GM19351 (cell line): Measurements from ENCODE around the gene CD58.
"Not testable (repeated sequence)": the region's sequence is repeated elsewhere in the genome, so short reads cannot be mapped to it uniquely, and the experiment has no call there.

ENCODE experiments used
- ATAC-seq: cut with Tn5 transposase; IDR thresholded peaks from one replicate; pipeline ENCODE4 v1.9.1; 2021; ENCODE audit warnings: mild to moderate bottlenecking, moderate library complexity; ENCODE audit not compliant: unreplicated experiment

CD58 gene, protein sequence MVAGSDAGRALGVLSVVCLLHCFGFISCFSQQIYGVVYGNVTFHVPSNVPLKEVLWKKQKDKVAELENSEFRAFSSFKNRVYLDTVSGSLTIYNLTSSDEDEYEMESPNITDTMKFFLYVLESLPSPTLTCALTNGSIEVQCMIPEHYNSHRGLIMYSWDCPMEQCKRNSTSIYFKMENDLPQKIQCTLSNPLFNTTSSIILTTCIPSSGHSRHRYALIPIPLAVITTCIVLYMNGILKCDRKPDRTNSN

DNA sequence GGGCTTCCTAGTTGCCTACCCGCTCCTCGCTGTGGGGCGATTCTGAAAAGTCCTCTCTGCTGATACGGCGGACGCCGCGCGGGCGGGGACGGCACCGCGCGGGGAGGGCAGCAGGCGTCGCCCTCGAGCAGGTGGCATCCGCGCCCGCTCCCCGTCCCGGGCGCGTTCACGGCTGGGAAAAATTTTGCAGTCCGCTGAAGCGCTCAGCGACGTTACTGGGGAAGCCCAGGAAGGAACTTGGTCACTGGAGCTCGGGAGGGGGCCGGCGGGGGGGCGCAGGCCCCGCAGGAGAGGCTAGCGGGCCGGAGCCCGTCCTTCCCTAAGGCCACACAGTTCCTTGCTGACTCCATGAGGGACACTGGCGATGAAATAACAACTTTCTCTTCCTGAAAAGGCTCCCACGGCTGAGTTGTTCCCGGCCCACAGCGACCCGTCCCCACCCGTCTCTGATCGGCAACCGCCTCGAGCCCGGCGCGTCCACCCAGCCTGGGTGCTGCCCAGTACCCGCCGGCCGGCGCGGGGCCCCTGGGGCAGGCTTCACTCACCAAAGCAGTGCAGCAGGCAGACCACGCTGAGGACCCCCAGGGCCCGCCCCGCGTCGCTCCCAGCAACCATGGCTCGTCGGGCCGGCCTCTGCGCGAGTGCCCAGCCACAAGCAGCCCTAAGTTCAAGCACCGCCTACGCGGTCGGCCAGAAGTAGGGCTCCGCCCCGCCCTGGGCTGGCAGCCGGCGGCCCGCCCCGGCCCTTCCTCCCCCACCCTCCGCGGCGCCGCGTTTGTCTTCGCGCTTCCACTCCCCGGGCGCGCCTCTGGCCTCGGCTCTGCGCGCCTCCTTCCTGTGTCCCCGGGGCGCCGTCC lies at the start of gene CD58:
Gene CD58, minus strand, starts transcription at position 669 of the 857 bp plus-strand sequence. Its CDS starts 54 bp downstream, at position 615.
- peak; percentile 54 for ATAC-seq

DNA sequence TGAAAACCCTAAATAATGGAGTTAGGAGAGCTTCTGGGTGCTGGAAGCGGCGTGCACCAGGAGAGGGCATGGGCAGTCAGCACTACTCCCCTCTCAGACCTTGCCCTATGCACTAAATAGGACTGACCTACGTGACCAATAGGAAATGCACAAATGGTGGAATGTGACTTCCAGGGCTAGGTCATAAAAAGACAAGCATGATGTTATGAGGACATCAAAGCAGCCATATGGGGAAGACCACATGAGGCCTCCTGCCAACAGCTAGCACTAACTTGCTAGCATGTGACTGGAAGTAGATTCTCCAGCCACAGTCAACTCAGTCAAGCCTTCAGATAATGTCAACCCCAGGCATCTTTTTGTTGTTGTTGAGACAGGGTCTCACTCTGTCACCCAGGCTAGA lies 49.6 kb upstream of the CD58 start:
- ATAC-seq, result not testable (repeated sequence)

DNA sequence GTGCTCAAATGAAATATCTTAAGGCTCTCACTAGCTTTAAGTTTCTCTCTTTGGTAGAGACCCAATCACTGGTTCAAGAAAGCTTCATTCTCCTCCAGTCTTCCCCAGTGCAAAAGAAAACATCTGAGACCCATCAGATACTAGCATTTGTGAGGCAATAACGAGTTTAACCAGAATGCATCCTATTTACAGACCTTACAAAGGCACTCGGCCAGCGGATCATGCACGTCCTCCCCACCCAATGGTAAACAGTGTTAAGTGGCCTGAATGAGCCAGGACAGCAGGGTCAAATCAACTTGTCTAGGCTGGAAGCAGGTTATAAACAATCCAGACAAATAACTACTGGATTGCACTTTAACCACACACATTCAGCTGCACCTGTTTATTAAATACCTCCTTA lies 48.3 kb upstream of the CD58 start:
- ATAC-seq, result not testable (repeated sequence)

DNA sequence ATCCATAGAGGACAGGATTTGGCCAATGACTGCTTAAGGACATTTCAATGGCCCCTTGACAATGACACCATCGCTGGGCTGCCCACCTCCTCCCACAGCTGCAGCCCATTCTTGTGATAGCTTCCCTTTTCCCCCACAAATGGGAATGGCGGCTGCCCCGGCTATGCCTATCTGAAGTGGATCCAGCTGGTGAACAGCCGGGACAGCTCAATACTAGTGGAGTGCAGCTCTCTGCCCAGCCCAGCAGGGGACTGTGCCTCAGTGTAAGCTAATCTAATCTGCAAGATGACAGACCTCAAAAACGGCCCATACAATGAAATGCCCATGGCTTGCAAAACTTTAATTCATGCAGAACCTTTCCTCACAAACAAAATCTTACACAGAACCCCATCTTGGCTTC lies 47.0 kb upstream of the CD58 start:
- ATAC-seq, result not testable (repeated sequence)

DNA sequence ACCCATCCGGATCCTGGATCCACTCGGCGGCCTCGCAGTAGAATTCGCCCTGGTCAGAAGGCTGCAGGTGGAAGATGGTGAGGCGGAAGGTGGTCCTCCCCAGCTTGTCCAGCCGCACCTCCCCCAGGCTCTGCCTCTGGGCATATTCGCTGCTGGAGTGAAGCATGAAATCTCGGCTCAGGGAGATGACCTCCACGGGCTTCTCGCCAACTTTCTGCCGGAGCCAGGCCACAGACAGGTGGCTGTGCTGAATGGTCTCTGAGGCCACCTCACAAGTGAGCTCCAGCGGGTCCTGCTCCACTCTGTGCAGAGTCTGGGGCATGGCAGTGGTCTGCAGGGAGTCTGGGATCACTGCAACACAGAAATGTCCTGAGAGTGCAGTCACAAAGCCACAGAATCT lies 43.0 kb upstream of the CD58 start:
- not testable (repeated sequence) for ATAC-seq

DNA sequence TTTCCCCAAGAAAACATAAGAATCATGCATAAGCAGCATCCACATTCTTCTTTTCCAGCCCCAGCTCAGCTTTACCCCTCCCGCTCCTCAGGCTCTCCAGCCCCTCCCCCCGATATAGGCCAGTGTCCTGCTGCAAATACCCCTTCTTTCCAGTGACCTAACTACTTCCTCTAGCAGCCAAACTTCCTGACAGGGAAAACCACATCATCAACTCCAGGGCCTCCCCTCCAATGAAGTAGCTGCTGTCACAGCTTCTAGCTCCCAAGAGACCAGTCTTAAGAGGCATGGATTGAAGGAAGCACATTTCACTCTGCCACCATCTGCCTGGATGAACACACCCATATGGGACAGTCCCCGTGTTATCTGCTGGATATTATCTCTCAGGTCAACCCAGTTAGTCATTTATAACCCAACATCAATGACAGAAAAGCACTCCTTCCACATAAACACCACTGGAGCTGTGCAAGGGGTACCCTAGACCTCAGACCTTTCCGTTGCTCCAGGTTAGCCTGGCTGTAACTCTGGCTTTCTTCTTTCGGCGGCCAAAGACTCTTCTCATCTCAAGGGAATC lies 39.1 kb upstream of the CD58 start:
- ATAC-seq, result not testable (repeated sequence)

DNA sequence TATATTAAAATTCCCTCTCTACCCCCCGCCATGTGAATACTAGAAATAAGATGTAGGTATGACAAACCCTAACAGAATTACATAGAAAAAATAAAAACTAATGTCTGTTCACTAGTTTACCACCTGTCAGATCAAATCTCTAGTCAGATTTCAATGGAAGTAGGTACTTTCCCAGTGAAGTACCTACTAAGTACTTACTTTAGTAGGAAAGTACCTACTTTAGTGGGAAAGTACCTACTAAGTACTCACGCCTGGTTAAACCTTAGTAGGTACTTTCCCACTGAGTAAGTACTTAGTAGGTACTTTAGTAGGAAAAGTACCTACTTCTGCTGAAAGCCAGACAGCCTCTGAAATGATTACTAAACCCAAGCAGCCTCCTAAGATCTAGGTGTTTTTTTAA lies 38.0 kb upstream of the CD58 start:
- not testable (repeated sequence) for ATAC-seq

DNA sequence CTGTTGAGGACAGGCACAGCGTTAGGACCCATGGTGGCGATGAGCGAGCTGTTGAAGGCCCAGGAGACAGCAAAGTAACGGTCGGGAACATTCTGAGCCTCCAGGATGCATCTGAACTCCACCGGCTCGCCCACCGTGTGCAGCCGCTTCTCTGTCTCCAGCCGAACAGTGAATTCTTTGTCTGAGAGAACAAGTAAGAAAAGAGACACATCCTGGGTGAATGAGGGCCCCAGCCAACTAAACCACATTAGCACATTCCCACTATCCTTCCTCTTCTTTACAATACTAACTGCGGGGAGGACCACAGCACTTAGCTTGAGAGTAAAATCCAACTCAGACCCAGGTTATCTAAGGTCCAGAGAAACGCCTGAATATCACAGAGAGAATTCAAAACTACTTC lies 37.3 kb upstream of the CD58 start:
- not testable (repeated sequence) for ATAC-seq

DNA sequence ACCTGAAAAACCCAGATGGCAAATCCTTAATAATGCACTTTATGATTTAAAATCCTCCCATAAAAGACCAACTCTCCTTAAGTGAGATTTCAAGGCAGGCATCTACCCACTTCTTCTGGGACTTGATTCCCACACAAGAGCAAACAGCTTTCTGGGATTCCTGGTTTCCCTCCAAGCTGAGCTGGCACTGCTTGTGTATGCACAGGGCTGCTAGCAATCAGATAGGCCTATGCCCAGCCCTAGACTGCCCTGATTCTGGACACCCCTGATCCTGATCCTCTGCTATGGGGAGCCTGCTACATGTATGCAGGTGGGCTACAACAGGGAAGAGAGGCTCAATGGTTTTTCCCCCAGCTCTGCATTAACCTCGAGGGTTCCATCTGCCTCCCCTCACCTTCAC lies 36.6 kb upstream of the CD58 start:
- not testable (repeated sequence) for ATAC-seq

DNA sequence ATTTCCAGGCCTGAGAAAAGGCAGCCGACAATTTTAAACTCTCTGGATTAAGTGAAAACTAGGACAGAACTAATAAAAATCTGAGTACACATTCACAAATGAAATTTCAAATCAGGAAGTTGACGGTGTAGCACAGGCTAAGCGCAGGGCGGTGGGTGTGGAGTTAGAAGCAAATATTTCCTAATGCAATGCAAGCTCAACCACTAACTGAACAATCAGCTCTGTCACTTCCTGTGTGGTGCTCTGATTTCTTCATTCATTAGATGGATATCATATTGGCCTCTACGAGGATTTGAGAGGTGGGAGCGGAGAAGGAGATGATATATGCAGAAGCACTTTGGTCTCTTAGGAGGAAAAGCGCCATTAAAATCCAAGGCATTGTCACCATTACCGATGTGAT lies 35.2 kb upstream of the CD58 start:
- ATAC-seq, result not testable (repeated sequence)

DNA sequence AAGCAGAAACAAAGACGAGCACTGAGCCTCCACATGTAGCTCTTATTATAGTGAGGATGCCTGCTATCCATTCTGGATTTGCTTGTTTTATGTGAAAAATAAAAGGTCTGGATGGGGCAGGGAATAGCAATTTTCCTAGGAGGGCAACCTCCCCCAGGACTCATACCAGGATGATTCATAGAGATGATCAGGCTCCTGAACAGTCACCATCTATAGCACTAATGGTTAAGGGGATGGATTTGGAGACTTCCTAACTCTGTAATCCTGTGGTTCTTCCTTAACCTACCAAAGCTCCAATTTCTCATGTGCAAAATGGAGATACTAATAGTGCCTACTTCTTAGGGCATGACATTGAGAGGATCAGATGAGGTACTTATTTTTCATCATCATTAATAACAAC lies 34.5 kb upstream of the CD58 start:
- no peak for ATAC-seq

DNA sequence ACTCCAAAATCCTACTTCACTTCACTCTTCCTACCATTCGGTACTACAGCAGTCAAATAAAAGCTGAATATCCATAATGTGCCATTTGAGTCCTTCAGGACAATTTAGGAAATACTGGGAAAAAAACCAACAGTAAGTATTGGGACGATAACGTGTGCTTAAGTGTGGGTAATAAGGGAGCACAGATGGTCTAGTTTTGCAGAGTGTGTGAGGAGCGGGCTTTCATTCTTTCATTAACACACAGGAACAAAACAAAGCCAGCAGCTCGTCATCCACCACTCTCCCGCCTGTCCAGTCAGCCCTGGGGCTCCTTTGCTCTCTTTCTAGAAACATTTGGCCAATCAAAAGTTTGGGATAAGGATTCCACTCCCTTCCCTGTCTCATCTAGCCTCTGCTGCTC lies 33.6 kb upstream of the CD58 start:
- ATAC-seq, result not testable (repeated sequence)

DNA sequence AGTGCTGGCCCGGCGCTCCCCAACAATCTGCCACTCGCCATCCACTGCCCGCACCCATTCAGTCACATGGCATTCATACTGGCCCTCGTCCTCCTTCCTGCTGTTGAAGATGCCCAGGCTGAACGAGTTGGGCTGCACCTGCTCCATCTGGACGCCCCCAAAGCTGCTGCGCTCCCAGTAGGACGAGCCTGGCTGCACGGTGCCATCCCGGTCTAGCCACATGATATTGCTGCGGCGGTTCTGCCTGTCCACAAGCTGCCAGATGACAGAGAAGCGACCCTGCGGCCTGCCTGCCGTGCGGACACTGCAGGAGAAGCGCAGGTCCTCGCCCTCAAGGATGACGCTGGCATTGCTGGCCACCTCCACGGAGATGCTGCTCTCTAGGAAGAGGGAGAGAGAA lies 32.8 kb upstream of the CD58 start:
- not testable (repeated sequence) for ATAC-seq

DNA sequence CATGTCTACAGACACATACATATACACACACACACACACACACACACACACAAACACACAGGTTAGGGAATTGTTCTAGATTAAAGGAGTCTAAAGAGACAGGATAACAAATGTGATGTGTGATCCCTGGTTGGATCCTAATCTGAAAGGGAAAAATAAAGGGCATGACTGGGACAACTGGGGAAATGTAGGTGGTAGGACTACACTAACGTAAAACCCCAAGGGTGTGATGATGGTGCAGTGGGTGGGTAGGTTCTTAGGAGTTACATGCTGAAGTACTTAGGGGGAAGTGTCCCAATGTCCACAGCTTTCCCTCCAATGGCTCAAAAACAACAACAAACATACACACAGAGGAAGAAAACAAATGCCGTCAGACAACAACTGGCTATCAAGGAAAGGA lies 28.5 kb upstream of the CD58 start:
- ATAC-seq, result not testable (repeated sequence)

DNA sequence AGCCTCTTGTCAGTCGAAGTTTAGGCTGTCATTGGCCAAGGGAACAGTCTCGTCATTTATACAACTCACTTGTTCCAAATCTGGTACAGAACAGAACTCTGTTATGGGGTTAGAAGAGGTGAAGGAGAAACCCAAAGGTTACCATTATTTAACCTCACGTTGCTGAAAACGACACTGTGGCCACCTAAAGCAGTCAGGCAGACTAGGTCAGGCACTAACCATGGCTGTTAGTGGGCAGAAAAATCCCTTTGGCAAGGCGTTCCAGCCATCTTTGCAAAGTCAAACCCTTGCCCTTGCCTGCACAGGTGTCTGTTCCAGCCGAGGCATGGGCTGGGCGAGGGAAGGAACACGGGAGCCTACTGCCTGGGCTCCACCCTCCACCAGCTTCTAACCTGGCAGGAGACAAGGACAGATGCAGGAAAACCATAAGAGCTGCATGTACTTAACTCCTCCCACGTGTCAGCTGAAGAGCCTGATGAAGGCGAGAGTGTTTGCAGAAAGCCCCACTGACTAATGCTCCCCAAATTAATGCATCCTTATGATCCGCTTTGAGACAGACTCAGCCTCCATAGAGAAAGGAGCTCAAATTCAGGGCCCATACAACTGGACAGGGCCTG lies 27.7 kb upstream of the CD58 start:
- not testable (repeated sequence) for ATAC-seq

DNA sequence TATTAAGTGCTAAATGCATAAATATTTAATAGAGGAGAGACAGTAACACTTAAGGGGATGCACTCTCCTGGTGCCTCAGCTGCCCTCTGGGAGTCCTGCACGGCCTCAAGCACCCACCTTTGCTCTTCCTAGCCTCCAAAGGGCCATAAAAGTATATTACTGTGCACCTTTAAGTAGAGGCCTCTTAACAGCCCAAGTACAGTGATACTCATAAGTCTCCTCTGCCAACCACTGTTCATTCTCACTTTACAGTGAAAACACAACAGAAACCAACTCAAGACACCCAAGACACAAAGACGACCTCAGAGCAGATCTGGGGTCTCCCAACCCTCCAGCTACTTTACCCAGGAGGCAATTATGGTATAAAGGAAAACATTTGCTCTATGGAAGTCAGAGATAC lies 26.6 kb upstream of the CD58 start:
- ATAC-seq, result peak; percentile 78

DNA sequence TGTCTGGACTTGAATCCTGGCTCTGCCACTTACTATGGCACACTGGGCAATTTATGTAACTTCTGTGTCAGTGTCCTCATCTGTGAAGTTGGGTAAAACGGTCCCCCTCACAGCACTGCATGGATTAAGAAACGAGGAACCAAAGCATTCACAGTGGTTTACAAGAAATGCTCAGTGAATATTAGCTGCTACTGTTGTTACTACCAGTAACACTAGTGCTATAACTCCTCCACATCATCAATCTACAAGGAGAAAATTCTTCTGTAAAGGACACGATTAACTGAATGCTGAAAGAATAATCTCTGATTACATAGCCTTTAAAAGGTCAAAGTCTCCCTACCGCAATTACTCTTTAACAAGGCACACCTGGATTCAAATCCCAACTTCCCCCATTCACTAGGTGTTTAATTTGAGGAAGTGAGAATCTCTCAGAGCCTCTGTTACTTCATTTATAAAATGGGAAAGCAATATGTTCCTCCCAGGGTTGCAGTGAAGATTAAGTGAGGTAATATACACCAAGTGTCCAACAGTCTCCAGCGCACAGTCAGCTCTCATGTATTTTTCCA lies 26.0 kb upstream of the CD58 start:
- not testable (repeated sequence) for ATAC-seq

DNA sequence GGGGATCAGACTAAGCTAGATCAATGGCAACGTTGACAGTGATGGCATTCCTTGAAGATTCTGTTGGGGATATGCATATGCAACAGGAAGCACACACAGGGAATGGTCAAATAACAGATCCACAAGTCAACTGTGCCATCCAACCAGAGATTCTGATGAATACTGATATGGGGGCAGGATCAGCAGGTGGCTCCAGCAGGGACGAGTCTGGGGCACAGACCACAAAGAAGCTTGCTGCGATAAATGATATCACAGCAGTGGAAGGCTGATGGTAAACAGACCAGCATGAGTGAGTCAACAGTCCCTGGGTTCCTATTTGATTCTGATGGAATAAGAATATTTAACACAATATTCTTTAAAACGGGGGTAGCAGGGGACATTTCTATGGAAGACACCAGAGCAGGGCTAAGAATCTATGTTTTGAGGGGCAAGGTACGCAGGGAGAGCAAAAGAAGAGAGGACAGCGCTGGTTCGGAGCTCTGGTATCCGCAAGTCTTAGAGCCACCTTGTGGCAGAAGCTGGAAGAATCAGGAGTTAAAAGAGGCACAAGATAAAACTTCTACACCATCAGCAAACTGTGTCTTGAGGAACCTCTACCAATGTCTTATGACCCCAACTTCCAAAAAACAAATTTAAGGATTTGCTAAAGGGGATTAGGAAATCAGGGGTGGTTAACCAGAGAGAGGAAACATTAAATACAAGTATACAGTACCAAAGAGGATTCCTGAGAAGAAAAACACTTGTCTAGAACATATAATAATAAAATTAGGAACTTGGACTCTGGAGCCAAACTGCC lies 25.3 kb upstream of the CD58 start:
- peak; percentile 44 for ATAC-seq

DNA sequence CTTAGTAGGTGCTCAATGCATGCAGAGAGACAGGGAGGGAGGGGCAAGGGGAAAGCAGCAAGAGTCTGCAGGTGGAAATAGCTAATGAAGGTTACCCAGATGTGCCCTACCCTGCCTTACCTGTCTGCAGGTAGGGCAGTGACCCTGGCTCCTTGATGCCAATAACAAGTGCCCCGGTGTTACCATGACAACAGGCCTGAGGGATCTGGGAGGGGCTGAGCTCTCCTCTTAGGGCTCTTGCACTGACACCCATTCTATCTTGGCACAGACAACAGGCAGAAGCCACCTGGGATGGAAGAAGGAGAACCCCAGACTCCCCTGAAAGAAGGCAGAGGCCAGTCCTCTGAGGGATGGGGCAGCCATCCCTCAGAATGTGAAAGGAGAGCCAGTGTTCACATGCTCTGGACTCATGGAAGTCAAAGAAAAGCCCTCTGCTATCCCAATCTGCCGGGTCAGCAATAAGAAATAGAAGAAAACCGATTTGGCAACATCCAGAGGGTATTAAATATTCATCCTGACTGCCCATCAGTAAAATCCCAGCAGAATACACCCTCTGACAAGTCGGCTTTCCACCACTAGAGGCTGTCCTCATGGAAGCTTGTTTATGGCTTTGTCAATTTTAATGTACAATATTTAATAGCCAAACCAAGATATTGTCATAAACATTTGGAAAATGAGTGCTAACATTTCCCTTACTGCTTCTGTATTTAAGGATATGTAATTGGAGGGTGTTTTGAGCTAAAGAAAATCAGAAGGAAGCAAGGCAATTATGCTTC lies 24.4 kb upstream of the CD58 start:
- ATAC-seq, result not testable (repeated sequence)
